HepG2 (cell line): ENCODE results near the gene FOXK2. TPM values are rescaled to one million over a fixed set of nuclear protein-coding genes. Genes with fewer than 3 reads are reported as not detected.
A peak's percentile ranks its signal among the peaks of the same experiment; 100 is the strongest.

Experiments used
- HIVEP1 ChIP-seq: sonication (generic); formaldehyde crosslinking; IDR thresholded peaks from 2 replicates; pipeline ENCODE4 v1.4.0; 2020; ENCODE audit warnings: mild to moderate bottlenecking, missing genetic modification reagents
- polyA plus RNA-seq, 8 experiments: library from polyadenylated mRNA; depleted of rRNA in 3 of 8; stranded (reverse) in 7 of 8; unstranded in 1 of 8; fragments of >200 nt; fragmentation: Illumina TruSeq in 4 of 8; extraction: Trizol in 4 of 8; gene quantifications; 2 replicates each; pipeline versions ENCODE4 v1.2.1 to v1.2.3, GENCODE V29; 2011 to 2016; ENCODE audit warnings: low read depth in 4 of 8, missing spikeins in 1 of 8, mixed read lengths in 1 of 8; ENCODE audit not compliant: insufficient read depth in 1 of 8
- total RNA-seq, 5 experiments: library from RNA; depleted of rRNA; stranded (reverse); fragments of >200 nt; fragmentation: Illumina TruSeq; extraction: Trizol; gene quantifications; 2 replicates each; pipeline ENCODE4 v1.2.3, GENCODE V29; 2016; ENCODE audit warnings: low read depth in 1 of 5
- TF ChIP-seq, protein P1 (sequence below): sonication (generic); formaldehyde crosslinking; IDR thresholded peaks from 2 replicates; pipeline ENCODE4 v1.5.1; 2020; ENCODE audit warnings: mild to moderate bottlenecking, missing genetic modification reagents, moderate library complexity

The FOXK2 gene
- total and polyA plus RNA-seq, 2 of the 13 experiments (the other 11 are each of a cell fraction or from before 2014, with no cell fraction given), result 67.1 to 67.2 TPM

DNA sequence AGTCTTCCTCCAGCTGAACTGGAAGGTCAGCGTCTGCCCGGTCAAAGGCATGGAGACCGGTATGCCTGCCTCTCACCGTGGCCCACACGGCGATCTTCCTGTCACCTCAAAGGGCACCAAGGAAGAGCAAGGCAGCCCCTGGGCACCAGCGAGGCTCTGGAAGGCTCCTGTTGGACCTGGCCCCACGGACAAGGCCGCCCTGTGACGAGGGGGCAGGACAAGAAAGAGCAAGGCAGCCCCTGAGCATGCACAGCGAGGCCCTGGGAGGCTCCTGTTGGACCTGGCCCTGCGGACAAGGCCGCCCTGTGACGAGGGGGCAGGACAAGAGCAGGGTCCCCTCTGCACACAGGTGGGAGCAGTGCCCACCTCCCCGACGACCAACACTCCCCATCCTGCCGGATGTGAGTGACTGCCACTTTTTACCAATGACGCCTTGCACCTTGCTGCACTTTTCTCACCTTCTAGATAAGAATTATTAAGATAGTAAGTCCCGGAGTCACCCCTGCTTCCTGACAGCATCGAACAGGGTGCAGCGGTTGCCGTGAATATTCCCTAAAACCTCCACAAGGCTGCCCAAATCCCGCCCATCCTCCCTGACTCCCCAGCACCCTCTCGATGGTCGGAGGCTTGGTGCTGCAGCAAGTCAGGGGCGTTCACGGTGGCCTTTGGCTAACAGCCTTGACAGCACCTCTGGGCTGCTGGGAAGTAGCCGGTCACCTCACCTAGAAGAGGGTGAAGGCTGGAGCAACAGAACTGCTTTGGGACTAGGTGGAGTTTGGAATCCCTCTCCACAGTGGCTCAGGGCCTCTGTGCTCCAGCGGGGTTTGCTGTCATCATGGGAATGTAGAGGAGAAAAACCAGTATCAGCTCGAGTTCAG lies 134.4 kb downstream of the FOXK2 start (continued):
- TF ChIP-seq, protein P1, sequence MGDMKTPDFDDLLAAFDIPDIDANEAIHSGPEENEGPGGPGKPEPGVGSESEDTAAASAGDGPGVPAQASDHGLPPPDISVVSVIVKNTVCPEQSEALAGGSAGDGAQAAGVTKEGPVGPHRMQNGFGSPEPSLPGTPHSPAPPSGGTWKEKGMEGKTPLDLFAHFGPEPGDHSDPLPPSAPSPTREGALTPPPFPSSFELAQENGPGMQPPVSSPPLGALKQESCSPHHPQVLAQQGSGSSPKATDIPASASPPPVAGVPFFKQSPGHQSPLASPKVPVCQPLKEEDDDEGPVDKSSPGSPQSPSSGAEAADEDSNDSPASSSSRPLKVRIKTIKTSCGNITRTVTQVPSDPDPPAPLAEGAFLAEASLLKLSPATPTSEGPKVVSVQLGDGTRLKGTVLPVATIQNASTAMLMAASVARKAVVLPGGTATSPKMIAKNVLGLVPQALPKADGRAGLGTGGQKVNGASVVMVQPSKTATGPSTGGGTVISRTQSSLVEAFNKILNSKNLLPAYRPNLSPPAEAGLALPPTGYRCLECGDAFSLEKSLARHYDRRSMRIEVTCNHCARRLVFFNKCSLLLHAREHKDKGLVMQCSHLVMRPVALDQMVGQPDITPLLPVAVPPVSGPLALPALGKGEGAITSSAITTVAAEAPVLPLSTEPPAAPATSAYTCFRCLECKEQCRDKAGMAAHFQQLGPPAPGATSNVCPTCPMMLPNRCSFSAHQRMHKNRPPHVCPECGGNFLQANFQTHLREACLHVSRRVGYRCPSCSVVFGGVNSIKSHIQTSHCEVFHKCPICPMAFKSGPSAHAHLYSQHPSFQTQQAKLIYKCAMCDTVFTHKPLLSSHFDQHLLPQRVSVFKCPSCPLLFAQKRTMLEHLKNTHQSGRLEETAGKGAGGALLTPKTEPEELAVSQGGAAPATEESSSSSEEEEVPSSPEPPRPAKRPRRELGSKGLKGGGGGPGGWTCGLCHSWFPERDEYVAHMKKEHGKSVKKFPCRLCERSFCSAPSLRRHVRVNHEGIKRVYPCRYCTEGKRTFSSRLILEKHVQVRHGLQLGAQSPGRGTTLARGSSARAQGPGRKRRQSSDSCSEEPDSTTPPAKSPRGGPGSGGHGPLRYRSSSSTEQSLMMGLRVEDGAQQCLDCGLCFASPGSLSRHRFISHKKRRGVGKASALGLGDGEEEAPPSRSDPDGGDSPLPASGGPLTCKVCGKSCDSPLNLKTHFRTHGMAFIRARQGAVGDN (CRISPR knock-in tag), result peak; percentile 20; the same call in 1 of the 2 replicates
- TF ChIP-seq HIVEP1 (CRISPR knock-in tag), result 0 out of 2 replicates have a peak, but pooled peaks have one; percentile 32

Other genes with a start within 250 kb of the FOXK2 start
- 28.4 and 31.5 TPM in 2 replicates for gene CSNK1D, start 246.0 kb upstream of the FOXK2 start, total RNA-seq (2016; rRNA removed; fragmentation: Illumina TruSeq; extraction: Trizol)
- gene CSNK1D, start 246.0 kb upstream of the FOXK2 start, polyA plus RNA-seq (2011; rRNA removed), result 128 and 148 TPM in 2 replicates
- gene CD7, start 202.1 kb upstream of the FOXK2 start, total RNA-seq (2016; rRNA removed; fragmentation: Illumina TruSeq; extraction: Trizol), result 29.7 and 67.6 TPM in 2 replicates
- gene CD7, start 202.1 kb upstream of the FOXK2 start, polyA plus RNA-seq (2011; rRNA removed), result 72.7 and 76.4 TPM in 2 replicates
- gene SECTM1, start 186.0 kb upstream of the FOXK2 start, total RNA-seq (2016; rRNA removed; fragmentation: Illumina TruSeq; extraction: Trizol), result 2.4 and 5.3 TPM in 2 replicates
- gene SECTM1, start 186.0 kb upstream of the FOXK2 start, polyA plus RNA-seq (2011; rRNA removed), result 3.5 and 4.2 TPM in 2 replicates
- gene TEX19, start 160.5 kb upstream of the FOXK2 start, total RNA-seq (2016; rRNA removed; fragmentation: Illumina TruSeq; extraction: Trizol), result 1.3 and 1.8 TPM in 2 replicates
- gene TEX19, start 160.5 kb upstream of the FOXK2 start, polyA plus RNA-seq (2011; rRNA removed), result 4.9 and 6.0 TPM in 2 replicates
- 0.13 TPM in 1 of 2 replicates, not detected in the other for gene UTS2R, start 148.0 kb upstream of the FOXK2 start, total RNA-seq (2016; rRNA removed; fragmentation: Illumina TruSeq; extraction: Trizol)
- gene UTS2R, start 148.0 kb upstream of the FOXK2 start, polyA plus RNA-seq (2011; rRNA removed), result 0.10 and 0.15 TPM in 2 replicates
- 12.4 and 22.3 TPM in 2 replicates for gene HEXD, start 101.4 kb upstream of the FOXK2 start, total RNA-seq (2016; rRNA removed; fragmentation: Illumina TruSeq; extraction: Trizol)
- 41.8 and 63.2 TPM in 2 replicates for gene HEXD, start 101.4 kb upstream of the FOXK2 start, polyA plus RNA-seq (2011; rRNA removed)
- gene OGFOD3, start 101.1 kb upstream of the FOXK2 start, total RNA-seq (2016; rRNA removed; fragmentation: Illumina TruSeq; extraction: Trizol), result 19.3 and 42.1 TPM in 2 replicates
- 40.0 and 48.0 TPM in 2 replicates for gene OGFOD3, start 101.1 kb upstream of the FOXK2 start, polyA plus RNA-seq (2011; rRNA removed)
- 27.1 and 43.4 TPM in 2 replicates for gene CYBC1, start 69.0 kb upstream of the FOXK2 start, total RNA-seq (2016; rRNA removed; fragmentation: Illumina TruSeq; extraction: Trizol)
- gene CYBC1, start 69.0 kb upstream of the FOXK2 start, polyA plus RNA-seq (2011; rRNA removed), result 44.1 and 56.8 TPM in 2 replicates
- 61.1 and 69.8 TPM in 2 replicates for gene NARF, start 61.0 kb upstream of the FOXK2 start, total RNA-seq (2016; rRNA removed; fragmentation: Illumina TruSeq; extraction: Trizol)
- 137 and 144 TPM in 2 replicates for gene NARF, start 61.0 kb upstream of the FOXK2 start, polyA plus RNA-seq (2011; rRNA removed)
- gene WDR45B, start 128.7 kb downstream of the FOXK2 start, total RNA-seq (2016; rRNA removed; fragmentation: Illumina TruSeq; extraction: Trizol), result 86.2 and 88.8 TPM in 2 replicates
- gene WDR45B, start 128.7 kb downstream of the FOXK2 start, polyA plus RNA-seq (2011; rRNA removed), result 153 and 155 TPM in 2 replicates
- 4.4 and 6.2 TPM in 2 replicates for gene RAB40B, start 179.0 kb downstream of the FOXK2 start, total RNA-seq (2016; rRNA removed; fragmentation: Illumina TruSeq; extraction: Trizol)
- 6.5 and 7.2 TPM in 2 replicates for gene RAB40B, start 179.0 kb downstream of the FOXK2 start, polyA plus RNA-seq (2011; rRNA removed)
- 28.2 and 36.1 TPM in 2 replicates for gene FN3KRP, start 197.0 kb downstream of the FOXK2 start, total RNA-seq (2016; rRNA removed; fragmentation: Illumina TruSeq; extraction: Trizol)
- 22.1 and 22.4 TPM in 2 replicates for gene FN3KRP, start 197.0 kb downstream of the FOXK2 start, polyA plus RNA-seq (2011; rRNA removed)
- gene FN3K, start 215.9 kb downstream of the FOXK2 start, total RNA-seq (2016; rRNA removed; fragmentation: Illumina TruSeq; extraction: Trizol), result 12.2 and 22.0 TPM in 2 replicates
- gene FN3K, start 215.9 kb downstream of the FOXK2 start, polyA plus RNA-seq (2011; rRNA removed), result 3.5 and 5.7 TPM in 2 replicates
- gene TBCD, start 232.3 kb downstream of the FOXK2 start, total RNA-seq (2016; rRNA removed; fragmentation: Illumina TruSeq; extraction: Trizol), result 33.9 and 49.6 TPM in 2 replicates
- gene TBCD, start 232.3 kb downstream of the FOXK2 start, polyA plus RNA-seq (2011; rRNA removed), result 54.8 and 58.7 TPM in 2 replicates